GM13977 (cell line): Measurements from ENCODE around the gene DHRSX.
"Not testable (repeated sequence)": the region's sequence is repeated elsewhere in the genome, so short reads cannot be mapped to it uniquely, and the experiment has no call there.

Source experiments
- DNase-seq: peaks from one replicate; pipeline ENCODE4 v3.0.0; 2012; ENCODE audit warnings: low spot score
- in situ Hi-C: fragments of 300-500 bp; cut with MboI; formaldehyde crosslinking; loops from one replicate; pipeline ENCODE4 v1.12.0; 2022; ENCODE audit warnings: low sequenced_read_pairs, low pct_unique_long_range_greater_than_20kb, mixed read lengths, inconsistent platforms; ENCODE audit not compliant: unreplicated experiment
- TF ChIP-seq, protein P1 (sequence below): IDR thresholded peaks from 2 replicates; pipeline ENCODE4 v1.5.1; 2012; ENCODE audit warnings: mild to moderate bottlenecking, control low read depth; ENCODE audit not compliant: insufficient read depth; ENCODE audit errors: extremely low read depth, missing control alignments

The DHRSX gene

DNA sequence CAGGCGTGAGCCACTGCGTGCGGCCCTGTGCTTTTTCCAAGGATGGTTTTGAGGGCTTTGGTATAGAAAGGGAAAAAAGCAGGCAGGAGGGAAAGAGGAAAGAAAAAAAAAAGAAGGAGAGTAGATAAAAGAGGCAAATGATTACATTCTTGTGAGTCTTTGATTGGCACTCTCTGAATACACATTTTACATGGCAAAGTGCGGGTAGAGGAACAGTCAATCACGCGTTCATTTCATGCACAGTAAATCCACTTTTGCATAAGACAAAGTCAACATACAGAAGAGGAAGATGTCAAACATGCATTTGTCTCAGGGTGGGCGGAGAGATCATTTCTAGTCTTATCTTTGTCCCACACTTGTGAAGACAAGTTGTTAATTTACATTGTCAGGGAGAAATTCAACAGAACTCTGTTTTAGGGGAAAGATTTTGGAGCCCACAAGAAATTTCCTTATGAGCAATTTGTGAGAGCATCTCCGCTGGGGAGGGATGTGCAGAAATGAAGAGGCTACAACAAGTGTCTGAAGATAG, 183.2 kb downstream of the DHRSX start:
- in situ Hi-C loops: no loop called here
- TF ChIP-seq, protein P1, sequence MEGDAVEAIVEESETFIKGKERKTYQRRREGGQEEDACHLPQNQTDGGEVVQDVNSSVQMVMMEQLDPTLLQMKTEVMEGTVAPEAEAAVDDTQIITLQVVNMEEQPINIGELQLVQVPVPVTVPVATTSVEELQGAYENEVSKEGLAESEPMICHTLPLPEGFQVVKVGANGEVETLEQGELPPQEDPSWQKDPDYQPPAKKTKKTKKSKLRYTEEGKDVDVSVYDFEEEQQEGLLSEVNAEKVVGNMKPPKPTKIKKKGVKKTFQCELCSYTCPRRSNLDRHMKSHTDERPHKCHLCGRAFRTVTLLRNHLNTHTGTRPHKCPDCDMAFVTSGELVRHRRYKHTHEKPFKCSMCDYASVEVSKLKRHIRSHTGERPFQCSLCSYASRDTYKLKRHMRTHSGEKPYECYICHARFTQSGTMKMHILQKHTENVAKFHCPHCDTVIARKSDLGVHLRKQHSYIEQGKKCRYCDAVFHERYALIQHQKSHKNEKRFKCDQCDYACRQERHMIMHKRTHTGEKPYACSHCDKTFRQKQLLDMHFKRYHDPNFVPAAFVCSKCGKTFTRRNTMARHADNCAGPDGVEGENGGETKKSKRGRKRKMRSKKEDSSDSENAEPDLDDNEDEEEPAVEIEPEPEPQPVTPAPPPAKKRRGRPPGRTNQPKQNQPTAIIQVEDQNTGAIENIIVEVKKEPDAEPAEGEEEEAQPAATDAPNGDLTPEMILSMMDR: no peak
- no peak for DNase-seq

DNA sequence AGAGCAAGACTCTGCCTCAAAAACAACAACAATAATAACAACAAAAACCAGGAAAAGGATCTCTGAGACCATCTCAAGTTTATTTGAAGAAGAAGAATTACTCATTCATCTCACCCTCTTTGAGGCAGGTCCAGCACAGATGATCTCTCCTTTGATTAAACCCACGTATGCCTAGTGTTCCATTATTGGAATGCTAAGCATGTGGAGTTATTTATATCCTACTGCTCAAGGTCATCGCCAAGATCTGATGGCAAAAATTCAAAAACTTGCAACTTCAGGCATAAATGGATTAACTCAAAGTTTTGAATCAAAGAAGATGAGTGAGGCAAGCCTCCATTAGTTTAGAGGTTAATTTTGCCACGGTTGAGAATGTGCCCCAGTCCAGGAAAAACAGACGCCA, 184.2 kb downstream of the DHRSX start:
- DNase-seq: no peak
- in situ Hi-C loops: no loop called here
- TF ChIP-seq, protein P1: no peak

DNA sequence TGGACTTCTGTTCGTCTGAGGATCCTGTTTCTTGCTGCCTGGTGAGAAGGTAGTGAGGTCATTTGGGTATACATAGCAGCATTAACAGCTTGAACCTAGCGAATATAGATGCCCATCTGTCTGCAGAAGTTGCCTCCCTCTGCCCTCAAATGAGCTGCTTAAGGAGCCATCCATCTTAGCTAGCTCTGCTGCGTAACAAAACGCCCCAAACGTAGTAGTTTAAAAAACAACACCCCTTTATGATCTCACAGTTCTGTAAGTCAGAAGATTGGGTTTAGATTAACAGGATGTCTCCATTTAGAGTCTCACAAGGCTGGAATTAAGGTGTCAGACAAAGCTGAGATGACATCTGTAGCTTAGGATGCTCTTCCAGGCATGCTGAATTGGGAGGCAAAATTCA, 185.3 kb downstream of the DHRSX start:
- TF ChIP-seq, protein P1: no peak
- no peak for DNase-seq
- in situ Hi-C loops: no loop called here

DNA sequence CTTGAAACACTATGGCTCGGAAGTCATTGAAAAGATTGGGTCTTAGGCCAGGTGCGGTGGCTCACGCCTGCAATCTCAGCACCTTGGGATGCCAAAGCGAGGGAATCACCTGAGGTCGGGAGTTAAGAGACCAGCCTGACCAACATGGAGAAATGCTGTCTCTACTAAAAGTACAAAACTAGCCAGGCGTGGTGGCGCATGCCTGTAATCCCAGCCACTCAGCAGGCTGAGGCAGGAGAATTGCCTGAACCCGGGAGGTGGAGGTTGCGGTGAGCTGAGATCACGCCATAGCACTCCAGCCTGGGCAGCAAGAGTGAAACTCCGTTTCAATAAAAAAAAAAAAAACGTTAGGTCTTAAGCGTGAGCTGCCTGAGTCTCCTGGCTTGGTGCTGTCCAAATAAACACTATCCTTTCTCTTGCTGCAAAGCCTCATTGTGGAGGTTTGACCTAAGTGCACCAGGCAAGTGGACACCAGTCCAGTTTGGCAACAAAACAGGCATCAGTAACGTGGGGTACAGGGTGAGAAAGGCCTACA, 185.9 kb downstream of the DHRSX start:
- in situ Hi-C loops: no loop called here
- no peak for DNase-seq
- TF ChIP-seq, protein P1: no peak

DNA sequence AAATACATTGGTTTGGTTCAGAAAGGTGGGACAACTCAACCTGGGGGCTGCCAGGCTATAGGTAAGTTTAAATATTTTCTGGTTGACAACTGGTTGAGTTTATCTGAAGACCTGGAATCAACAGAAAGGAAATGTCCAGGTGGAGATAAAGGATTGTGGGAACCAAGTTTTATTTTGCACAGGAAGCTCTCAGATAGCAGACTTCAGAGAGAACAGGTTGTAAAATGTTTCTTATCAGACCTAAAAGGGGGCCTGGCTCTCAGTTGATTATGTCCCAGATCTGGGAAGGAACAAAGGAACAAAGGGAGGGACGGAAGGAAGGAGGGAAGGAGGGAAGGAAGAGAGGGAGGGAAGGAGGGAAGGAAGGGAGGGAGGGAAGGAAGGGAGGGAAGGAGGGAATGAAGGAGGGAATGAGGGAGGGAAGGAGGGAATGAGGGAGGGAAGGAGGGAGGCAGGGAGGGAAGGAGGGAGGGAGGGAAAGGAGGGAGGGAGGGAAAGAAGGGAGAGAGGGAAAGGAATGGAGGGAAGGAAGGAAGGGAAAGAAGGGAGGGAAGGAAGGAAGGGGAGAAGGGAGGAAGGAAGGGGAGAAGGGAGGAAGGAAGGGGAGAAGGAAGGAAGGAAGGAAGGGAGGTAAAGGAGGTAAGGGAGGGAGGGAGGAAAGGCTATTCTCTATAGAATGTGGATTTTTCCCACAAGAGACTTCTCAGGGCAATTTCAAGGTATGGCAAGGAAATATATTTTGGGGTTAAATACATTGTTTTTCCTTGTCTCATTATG, 186.7 kb downstream of the DHRSX start:
- in situ Hi-C loops: no loop called here
- TF ChIP-seq, protein P1: no peak
- no peak for DNase-seq

DNA sequence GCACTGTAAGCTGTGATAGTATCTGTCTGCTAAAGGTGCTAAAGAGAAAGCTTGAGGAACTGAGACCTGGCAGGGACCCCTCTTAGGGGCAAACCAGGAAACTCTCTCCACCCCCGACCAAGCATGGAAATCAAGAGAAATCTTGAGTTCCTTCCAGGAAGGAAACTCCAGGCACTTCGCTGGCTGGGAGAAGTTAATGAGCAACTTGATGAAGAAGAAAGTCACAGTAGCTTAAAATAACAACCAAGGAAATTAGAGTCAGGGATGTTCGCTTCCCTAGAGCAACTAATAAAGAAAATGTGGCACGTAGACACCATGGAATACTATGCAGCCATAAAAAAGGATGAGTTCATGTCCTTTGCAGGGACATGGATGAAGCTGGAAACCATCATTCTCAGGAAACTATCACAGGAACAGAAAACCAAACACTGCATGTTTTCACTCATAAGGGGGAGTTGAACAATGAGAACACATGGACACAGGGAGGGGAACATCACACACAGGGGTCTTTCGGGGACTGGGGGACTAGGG, 188.7 kb downstream of the DHRSX start:
- in situ Hi-C loops, DNase-seq: not testable (repeated sequence)

DNA sequence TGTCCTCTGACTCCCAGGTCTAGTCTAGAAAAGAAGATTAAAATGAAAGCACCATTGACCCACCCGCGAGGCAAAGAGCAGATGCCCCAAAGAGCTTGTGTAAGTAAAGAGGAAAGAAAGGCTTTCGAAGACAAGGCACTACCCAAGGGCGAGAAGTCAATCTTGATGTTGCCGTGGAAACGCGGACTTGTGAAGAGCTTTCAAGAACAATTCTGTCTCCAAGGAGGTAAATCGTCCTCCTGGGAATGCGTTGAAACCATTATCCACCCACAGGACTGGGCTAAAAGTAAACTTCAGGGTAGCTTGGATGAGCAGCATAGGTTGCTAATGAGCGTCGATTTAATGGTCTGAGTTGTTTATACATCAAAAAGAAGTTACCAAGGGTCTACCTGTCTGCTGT, 189.3 kb downstream of the DHRSX start:
- in situ Hi-C loops: no loop called here
- DNase-seq: no peak
- TF ChIP-seq, protein P1: no peak
